22Rv1 (cell line): ENCODE measurements around the gene SPECC1.

Source experiments
- ZFX ChIP-seq: fragments of 450-650 bp; IDR thresholded peaks from 2 replicates; pipeline ENCODE4 v1.6.1; 2017; ENCODE audit warnings: antibody characterized with exemption, borderline replicate concordance
- TF ChIP-seq, protein P1 (sequence below): fragments of 450-650 bp; IDR thresholded peaks from 2 replicates; pipeline ENCODE4 v1.5.1; 2017; ENCODE audit warnings: mild to moderate bottlenecking

- TF ChIP-seq, protein P1, sequence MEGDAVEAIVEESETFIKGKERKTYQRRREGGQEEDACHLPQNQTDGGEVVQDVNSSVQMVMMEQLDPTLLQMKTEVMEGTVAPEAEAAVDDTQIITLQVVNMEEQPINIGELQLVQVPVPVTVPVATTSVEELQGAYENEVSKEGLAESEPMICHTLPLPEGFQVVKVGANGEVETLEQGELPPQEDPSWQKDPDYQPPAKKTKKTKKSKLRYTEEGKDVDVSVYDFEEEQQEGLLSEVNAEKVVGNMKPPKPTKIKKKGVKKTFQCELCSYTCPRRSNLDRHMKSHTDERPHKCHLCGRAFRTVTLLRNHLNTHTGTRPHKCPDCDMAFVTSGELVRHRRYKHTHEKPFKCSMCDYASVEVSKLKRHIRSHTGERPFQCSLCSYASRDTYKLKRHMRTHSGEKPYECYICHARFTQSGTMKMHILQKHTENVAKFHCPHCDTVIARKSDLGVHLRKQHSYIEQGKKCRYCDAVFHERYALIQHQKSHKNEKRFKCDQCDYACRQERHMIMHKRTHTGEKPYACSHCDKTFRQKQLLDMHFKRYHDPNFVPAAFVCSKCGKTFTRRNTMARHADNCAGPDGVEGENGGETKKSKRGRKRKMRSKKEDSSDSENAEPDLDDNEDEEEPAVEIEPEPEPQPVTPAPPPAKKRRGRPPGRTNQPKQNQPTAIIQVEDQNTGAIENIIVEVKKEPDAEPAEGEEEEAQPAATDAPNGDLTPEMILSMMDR = no peak
- TF ChIP-seq ZFX = no peak
Observed at GRCh38 chr17:20264996-20265395, 255.8 kb downstream of the SPECC1 start.
